Inferior parietal cortex (tissue), 1 donor: ENCODE measurements around the gene MBD5.
"Not testable (repeated sequence)": the region's sequence is repeated elsewhere in the genome, so short reads cannot be mapped to it uniquely, and the experiment has no call there.

ENCODE experiments used
- DNase-seq: peaks from one replicate; pipeline ENCODE4 v3.0.0-alpha.2; 2016; ENCODE audit errors: extremely low spot score

The MBD5 gene

DNA sequence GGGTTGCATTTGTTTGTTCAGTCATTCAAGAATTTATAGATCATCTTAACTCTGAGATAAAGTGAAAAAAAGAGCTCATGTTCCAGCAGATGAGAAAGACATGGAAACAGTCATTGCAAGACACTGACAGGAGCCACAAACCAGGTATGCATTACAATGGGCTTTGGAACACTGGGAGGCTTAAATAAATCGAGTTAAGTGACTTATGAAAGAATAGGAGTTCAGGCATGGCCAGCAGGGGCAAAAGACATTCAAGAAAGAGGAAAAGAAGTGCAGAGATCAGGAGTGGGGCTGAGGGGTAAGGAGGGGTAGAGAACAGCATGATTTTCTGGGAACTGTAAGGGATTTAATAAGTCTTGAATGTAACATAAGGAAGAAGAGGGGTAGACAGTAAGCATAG lies 502.4 kb downstream of the MBD5 start:
- no peak for DNase-seq

DNA sequence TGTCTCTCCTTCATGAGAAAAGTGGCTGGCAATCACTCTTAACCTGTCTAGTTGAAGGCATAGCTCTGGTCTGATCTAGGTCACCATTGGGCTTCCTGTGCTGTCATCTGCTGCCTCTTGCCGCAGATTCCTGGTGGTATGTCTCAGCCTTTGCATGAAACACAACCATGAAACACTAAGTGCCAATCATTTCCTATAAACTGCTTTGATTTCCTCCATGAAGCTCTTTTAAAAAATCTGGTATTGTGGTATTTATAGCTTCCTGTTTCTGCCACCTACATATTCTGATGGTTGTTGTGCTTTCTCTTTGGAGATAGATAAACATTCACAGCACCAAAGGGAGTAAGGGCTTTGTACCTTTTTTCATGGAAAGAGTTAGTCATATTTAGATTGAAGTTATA lies 503.6 kb downstream of the MBD5 start:
- DNase-seq = no peak

- DNase-seq = no peak
Measured at GRCh38 chr2:148525130-148525529, 504.2 kb downstream of the MBD5 start.

DNA sequence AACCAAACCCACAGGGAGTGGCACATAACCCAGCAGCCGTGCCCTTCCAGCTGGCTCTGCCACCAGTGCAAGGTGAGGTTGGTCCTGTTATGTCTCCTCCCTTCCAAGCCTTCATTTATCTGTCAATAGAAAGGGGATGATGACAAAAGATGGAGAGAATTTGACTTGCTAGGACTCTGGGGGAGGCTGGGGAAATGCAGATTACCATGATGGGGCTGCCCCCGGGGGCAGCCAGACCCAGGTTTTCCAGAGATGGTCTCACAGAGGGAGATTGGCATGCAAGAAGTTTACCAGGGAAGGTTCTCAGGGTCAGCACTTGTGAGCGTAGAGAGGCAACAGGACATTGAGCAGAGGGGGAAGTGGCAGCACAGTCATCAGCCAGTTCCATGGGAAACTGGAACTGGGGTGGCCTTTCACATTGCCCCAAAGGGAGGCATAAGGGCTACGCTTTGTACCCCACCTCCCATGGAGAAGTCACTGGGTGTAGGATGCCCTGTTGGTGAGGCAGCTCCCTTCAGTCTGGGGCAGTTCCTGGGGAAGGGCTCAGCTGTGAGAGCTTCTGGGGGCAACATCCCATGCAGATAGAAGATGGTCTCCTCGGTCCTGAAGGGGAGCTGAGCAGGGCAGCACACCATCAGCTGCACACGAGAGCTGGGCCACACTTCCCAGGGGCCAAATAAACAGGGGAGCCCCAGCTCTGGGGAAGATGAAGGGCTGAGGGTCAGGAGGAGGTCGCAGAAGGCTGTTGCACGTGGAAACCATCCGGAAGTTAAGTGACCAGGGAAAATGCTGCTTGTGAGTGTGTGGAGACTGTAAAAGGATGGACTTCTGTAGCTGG lies 505.8 kb downstream of the MBD5 start:
- no peak for DNase-seq

GRCh38 chr2:148527488-148528340 lies 506.8 kb downstream of the MBD5 start:
- no peak for DNase-seq

DNA sequence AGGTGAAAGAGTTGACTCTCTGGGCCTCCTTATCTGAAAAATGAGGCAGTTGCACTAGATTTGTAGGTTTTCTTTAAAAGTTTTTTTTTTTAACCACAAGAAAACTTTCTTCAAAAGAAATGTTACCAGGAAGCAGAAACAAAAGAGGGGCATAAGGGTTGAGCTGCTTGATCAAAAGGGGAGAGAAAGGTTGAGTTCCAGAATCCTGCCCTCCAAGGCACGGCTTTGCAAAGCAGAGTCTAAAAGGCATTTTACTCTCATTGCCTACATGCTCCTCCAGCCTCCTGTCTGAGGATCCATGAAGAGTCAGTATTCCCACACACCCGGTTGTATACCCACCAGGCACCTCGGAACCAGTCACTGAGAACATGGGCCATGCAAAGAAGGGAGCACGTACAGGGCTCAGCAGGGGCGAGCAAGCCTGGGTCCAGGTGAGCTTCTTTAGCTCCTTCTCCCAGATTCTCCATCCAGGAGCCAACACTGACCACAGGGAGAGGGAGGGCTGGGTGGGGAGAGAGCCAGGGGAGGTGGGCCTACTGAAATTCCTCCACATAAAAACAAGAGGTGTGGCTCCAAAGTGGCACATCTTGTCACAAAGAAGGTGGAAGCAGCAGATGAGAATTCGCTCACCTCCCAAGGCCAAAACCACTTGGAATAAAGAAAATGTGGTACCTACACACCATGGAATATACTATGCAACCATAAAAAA lies 507.6 kb downstream of the MBD5 start:
- no peak for DNase-seq

DNA sequence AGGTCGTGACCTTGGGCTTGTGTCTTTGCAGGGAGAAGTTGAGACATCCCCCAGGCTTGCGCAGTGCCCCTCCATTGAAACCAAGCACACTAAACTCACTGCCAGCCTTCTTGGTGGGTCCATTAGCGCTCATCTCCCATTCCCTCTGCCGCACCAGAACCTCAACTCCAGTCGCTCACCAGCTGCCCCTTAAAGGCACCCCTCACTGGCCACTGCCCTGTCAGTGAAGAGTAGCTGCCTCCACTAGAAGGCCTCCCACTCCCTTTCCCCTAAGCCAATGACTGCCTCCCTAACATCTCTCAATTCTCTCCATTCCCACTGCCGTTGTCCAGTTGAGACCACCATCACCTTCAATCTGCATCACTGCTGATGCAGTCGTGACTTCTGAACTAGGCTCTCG lies 508.9 kb downstream of the MBD5 start:
- DNase-seq = no peak

- DNase-seq = no peak
Measured at GRCh38 chr2:148530350-148530749, 509.5 kb downstream of the MBD5 start.

DNA sequence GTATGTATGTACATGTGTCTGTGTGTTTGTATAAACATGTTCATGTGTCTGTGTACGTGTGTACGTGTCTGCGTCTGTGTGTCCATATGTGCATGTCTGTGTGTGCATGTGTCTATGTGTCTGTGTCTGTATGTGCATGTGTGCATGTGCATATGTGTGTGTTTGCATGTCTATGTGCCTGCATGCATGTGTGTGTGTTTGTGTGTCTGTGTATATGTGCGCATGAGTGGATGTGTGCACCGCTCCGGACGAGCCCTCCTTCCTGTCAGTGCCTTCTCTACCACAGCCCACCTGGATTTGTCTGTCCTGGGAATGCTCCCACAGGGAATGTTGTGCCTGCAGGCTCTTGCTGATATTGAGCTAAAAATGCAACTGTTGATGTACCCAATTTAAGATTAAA lies 510.3 kb downstream of the MBD5 start:
- DNase-seq = no peak

DNA sequence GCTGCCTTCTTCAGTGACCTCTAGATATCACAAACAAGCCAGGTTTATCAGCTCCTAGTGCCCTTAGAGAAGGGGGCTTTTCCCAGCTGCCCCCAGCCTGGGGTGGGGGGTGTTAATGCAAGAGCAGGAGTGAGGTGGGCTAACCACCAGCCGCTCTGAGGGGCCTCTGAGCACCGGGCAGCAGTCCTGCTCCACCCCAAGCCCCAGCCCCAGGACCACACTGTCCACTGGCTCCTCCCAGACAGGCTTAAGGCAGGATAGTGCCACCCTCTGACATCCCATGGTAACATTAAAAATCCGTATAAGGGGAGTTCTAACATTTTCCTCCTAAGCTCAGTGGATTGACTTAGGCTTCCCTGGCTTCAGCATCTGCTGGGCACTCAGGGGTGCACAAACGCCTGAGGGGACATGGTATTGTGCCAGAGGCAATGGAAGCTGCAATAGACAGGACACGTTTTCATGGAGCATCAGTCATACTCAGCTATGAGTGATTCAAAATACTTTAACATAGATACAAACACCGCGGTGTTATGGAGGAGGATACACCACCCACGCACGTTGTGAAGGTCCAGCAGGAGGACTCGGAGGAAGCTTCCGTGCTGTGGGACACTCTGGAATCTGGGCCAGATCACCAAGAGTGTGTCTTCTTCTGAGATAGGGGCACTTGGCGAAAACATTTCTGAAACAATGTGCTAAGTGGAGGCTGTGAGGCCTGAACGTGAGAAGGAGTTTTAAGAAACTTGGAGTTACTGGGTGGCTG lies 511.0 kb downstream of the MBD5 start:
- DNase-seq = no peak

DNA sequence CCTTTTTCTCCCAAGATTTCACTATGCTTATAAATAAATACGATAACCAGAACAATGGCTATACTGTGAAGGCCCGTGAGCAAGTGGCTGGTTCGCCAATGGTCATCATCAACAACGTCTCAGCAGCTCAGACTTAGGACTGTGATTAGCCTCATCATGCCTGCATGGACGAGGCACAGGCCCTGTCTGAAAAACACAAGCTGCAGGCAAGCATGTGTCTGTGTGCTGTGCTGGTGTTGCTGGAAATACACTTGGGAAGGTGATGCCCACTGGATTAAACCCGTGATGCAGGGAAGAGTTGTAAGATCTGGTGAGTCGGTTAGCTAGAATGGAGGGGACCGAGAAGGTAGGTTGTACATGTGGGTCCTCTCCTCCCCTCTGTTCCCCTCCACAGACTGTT lies 512.1 kb downstream of the MBD5 start:
- DNase-seq = no peak

GRCh38 chr2:148533685-148534084 lies 512.8 kb downstream of the MBD5 start:
- DNase-seq = no peak

GRCh38 chr2:148534416-148535204 lies 513.7 kb downstream of the MBD5 start:
- DNase-seq = no peak

GRCh38 chr2:148538375-148538774 lies 517.5 kb downstream of the MBD5 start:
- DNase-seq = no peak

DNA sequence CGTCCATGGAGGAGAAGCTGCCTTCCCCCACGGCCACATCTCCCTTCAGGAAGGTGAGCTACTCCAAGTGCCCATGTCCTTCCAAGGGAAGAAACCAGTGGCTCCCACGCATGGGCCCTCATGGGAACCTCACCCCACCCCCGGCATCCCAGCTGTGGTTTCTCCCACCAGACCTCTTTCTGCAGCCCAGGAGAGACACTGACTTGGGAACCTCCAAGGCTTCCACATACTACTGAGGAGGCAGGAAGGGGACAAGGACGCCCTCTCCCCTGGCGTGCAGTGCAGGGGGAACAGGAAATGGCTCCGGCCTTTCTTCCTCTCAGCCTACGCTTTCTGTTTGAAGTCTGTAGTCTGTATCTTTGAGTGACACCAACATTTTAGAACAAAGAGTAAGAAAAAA lies 519.1 kb downstream of the MBD5 start:
- DNase-seq = no peak

DNA sequence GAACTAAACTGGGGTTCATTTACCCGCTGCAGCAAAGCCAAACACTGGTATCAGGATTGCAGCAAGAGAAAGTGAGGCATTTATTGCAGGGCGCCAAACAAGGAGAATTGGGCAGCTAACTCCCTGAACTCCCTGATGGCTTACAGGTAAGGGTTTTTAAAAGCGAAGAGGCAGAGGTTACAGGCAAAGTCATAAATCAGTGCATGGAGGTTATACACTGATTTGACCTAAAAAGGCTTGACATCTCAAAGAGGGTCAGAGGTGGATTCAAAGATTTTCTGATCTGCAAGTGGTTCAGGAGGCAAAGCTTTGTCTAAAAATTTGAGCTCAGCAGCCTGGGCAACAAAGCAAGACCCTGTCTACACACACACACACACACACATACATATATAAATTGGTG lies 520.9 kb downstream of the MBD5 start:
- no peak for DNase-seq

DNA sequence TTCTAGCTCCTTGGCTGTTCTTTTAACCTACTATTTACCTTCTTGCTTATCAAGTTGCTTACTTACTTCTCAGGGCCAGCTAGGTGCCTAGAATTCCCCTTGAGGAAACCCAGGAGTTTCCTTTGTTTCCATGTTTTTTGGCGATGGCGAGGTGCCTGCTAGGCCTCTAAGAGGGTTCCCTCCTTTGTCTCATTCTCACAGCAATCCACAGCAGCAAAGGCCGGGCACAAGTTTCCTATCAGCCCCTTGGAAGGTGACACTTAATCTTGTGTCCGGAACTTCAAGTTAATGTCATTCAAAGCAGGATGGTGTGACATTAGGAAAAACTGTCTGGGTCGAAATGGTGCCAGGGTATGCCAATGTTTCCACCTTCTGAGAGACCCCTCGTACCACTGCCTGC lies 521.7 kb downstream of the MBD5 start:
- no peak for DNase-seq

DNA sequence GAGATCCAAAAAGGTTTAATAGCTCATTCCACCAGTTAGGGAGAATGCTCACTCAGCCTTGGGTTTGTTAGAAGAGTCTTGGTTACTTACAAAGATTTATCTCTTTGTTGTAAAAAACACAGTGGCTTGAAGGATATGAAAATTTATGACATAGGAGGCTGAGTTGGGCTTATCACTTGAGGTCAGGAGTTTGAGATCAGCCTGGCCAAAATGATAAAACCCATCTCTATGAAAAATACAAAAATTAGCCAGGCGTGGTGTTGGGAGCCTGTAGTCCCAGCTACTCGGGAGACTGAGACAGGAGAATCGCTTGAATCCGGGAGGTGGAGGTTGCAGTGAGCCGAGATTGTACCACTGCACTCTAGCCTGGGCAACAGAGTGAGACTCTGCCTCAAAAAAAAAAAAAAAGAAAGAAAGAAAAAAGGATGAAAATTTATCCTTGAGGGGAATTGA lies 522.2 kb downstream of the MBD5 start:
- DNase-seq = not testable (repeated sequence)

DNA sequence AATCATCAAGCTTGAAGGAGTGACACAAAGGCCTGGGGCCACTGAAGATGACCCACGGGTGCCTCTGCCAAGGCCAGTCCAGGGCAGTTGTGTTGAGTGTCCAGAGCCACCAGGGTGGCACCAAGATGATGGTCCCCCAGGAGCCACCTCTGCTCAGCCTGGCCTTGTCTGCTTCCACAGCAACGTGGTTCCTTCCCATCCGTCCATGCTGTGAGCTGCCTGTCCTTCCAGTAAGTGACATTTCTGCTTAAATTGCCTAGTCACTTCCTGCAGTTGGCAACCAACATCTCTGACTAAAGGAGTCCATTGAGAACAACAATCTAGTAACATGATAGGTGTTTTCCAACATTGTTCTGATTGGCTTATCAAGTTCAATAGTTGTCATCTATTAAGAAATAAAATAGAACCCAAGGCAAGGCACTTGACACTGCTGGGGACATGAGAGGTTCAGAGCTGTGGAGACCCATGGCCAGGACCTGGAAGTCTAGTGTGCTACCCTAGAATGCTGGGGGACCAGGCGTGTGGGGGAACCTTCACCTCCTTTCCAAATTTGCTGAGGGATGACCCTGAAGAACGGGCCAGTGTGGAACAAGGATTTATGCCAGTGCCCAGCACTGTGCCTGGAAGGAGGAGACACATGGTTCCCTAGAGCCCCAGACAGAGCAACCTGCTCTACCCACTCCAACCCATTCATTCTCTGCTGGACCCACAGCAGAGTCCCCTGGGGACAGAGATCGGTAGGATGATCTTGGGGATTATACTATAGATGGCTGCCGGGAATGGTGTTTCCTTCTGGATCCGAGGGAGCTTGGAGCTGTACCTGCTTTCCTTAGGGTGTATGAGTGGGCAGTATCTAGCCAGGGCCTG lies 524.7 kb downstream of the MBD5 start:
- DNase-seq = no peak

DNA sequence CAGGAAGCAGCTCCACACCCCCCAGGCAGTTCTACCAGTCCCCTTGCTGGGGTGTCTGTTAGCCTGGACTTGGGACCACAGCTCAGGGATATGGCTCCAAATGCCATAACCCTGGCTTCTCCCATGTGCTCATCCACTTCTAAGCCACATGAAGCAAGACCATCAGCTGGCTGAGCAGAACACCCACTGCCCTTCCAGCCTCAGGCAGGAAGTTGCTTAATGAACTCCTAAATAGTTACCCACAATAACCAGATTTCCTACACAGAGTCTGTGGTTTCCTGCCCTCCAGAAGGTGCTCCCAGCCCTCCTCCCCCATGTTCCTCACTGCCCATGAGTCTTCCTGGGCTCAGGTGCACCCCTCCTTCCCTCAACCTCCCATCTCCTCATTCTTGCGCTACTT lies 525.4 kb downstream of the MBD5 start:
- DNase-seq = no peak
